Panc1 (cell line): ENCODE results near the gene PPM1L.

Experiments
- CTCF ChIP-seq: fragments of 450-650 bp; IDR thresholded peaks from 2 replicates; pipeline ENCODE4 v1.5.1; 2017; ENCODE audit warnings: mild to moderate bottlenecking
- TF ChIP-seq, protein P1 (sequence below), 2 experiments: IDR thresholded peaks; 2 replicates each; pipeline ENCODE4 v1.6.1; 2011 to 2012; ENCODE audit warnings: low read depth in 2 of 2, control low read depth in 1 of 2, low read length in 1 of 2, mild to moderate bottlenecking in 1 of 2, moderate library complexity in 1 of 2; ENCODE audit not compliant: insufficient read depth in 1 of 2

DNA sequence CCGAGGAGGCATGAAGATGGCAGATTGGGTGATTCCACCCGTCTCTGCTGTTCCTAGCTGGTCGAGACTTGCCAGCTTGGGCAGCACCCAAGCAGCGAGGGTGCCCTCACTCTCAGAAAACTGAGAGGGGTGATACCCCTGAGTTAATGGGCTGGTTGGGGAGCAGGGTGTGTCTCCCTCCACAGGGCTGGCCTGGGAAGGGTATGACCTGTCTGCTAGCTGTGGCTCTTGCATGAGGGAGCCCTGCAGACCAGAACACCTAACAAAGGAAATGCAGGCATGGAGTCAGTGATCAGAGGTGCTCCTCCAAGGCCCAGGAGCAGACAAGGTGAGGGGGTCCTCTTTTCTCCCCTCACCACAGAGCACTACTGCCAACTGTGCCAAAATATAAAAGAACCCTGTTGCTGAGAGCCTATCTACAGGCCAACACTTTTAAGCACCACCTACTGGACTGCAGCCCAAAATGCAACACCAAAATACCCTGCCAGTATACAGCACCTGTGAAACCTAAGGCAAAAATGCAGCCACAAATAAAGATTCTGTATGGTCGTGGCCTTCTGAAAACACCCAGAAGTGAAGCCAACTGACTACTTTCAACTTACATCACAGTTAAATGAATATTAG, 35.8 kb upstream of the PPM1L start:
- peak; percentile 53 for TF ChIP-seq CTCF
- TF ChIP-seq, protein P1, sequence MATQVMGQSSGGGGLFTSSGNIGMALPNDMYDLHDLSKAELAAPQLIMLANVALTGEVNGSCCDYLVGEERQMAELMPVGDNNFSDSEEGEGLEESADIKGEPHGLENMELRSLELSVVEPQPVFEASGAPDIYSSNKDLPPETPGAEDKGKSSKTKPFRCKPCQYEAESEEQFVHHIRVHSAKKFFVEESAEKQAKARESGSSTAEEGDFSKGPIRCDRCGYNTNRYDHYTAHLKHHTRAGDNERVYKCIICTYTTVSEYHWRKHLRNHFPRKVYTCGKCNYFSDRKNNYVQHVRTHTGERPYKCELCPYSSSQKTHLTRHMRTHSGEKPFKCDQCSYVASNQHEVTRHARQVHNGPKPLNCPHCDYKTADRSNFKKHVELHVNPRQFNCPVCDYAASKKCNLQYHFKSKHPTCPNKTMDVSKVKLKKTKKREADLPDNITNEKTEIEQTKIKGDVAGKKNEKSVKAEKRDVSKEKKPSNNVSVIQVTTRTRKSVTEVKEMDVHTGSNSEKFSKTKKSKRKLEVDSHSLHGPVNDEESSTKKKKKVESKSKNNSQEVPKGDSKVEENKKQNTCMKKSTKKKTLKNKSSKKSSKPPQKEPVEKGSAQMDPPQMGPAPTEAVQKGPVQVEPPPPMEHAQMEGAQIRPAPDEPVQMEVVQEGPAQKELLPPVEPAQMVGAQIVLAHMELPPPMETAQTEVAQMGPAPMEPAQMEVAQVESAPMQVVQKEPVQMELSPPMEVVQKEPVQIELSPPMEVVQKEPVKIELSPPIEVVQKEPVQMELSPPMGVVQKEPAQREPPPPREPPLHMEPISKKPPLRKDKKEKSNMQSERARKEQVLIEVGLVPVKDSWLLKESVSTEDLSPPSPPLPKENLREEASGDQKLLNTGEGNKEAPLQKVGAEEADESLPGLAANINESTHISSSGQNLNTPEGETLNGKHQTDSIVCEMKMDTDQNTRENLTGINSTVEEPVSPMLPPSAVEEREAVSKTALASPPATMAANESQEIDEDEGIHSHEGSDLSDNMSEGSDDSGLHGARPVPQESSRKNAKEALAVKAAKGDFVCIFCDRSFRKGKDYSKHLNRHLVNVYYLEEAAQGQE (IDR thresholded peaks at IDR 0.05; ENCODE audit: insufficient read depth in 1 of 2, low read depth in 2 of 2, low read length in 1 of 2): no peak
